ENCODE data around the gene PLOD3.

Gene PLOD3

GRCh38 chr7:101241443-101242349, 24.3 kb upstream of the PLOD3 start:
- no peaks in the 10 kb centered on the region for H3K9me3 Mint-ChIP-seq
- no peak overlapping the region for H3K27ac Mint-ChIP-seq
- H3K36me3 Mint-ChIP-seq (ENCODE audit: low read depth), result peaks cover 16% of the 10 kb centered on the region
- H3K4me3 Mint-ChIP-seq, result no peak overlapping the region
- H3K4me1 Mint-ChIP-seq (ENCODE audit: low read depth), result peaks cover 20% of the 10 kb centered on the region
- DNase-seq (ENCODE audit: low spot score), result no peak
- H3K27me3 Mint-ChIP-seq (ENCODE audit: low read depth), result no peaks in the 10 kb centered on the region

DNA sequence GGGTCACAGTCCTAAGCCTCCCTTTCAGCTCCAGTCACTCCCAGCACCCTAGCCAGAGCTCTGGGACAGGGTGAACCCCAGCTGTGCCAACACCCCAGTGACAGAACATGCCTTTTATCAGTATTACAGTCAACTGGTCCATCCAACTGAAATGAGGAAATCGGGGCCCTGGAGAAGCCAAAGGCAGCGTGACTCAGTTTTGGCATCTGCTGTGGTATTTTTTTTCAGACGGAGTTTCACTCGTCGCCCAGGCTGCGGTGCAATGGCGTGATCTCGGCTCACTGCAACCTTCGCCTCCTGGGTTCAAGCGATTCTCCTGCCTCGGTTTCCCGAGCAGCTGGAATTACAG, 23.6 kb upstream of the PLOD3 start:
- DNase-seq (ENCODE audit: low spot score), result no peak
- peak overlapping the region; percentile 52 for H3K27ac Mint-ChIP-seq

DNA sequence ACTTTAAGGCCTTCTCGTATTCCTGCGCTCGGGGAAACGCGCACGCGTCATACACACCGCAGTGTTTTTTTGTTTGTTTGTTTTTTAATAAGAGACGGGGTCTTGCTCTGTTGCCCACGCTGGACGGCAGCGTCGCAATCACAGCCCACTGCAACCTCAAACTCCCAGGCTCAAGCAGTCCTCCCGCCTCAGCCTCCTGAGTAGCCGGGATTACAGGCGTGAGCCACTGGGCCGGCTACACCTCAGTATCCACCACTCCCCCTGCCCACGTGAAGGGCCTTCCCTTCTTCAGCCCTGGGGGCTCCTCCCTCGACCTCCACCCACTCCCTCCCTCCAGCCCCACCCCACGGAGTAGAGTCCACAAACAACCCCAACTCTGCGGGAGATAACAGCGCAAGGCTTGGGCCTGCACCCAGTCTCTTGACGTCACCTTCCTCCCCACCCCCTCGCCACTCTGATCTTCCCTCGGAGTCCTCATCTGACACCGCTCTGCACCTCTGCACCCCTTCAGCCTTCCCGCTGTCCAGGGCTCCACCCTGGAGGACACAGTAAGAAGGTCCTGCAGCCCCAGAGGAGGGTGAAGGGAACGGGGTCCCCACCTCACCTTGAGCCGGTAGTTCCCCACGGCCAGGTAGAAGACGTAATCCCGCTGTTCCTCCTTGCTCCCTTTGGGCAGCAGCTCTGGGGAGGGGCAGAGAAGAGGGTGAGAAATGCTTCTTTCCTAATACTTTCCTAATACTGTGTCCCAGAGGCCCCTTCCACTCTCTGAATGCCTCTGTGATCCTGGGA, 23.0 kb upstream of the PLOD3 start:
- peaks cover 14% of the 10 kb centered on the region for H3K4me1 Mint-ChIP-seq (ENCODE audit: low read depth)
- no peaks in the 10 kb centered on the region for H3K9me3 Mint-ChIP-seq
- H3K4me3 Mint-ChIP-seq, result no peak overlapping the region
- no peaks in the 10 kb centered on the region for H3K27me3 Mint-ChIP-seq (ENCODE audit: low read depth)
- peak overlapping the region; percentile 52 for H3K27ac Mint-ChIP-seq
- DNase-seq (ENCODE audit: low spot score), result no peak
- peaks cover 12% of the 10 kb centered on the region for H3K36me3 Mint-ChIP-seq (ENCODE audit: low read depth)

More for the DNA sequence above, 23.6 kb upstream of the PLOD3 start:
- H3K9me3 Mint-ChIP-seq, result no peaks in the 10 kb centered on the region
- peaks cover 16% of the 10 kb centered on the region for H3K36me3 Mint-ChIP-seq (ENCODE audit: low read depth)
- H3K4me1 Mint-ChIP-seq (ENCODE audit: low read depth), result peaks cover 20% of the 10 kb centered on the region
- H3K4me3 Mint-ChIP-seq, result no peak overlapping the region
- no peaks in the 10 kb centered on the region for H3K27me3 Mint-ChIP-seq (ENCODE audit: low read depth)

GRCh38 chr7:101239951-101240220, 22.5 kb upstream of the PLOD3 start:
- Mint-ChIP-seq H3K9me3 (no peaks in the 10 kb centered on the region), H3K27ac (no peak overlapping the region), H3K36me3 (ENCODE audit: low read depth) (peaks cover 7% of the 10 kb centered on the region), H3K4me1 (ENCODE audit: low read depth) (peaks cover 10% of the 10 kb centered on the region), H3K27me3 (ENCODE audit: low read depth) (no peaks in the 10 kb centered on the region), H3K4me3 (no peak overlapping the region)
- no peak for DNase-seq (ENCODE audit: low spot score)

DNA sequence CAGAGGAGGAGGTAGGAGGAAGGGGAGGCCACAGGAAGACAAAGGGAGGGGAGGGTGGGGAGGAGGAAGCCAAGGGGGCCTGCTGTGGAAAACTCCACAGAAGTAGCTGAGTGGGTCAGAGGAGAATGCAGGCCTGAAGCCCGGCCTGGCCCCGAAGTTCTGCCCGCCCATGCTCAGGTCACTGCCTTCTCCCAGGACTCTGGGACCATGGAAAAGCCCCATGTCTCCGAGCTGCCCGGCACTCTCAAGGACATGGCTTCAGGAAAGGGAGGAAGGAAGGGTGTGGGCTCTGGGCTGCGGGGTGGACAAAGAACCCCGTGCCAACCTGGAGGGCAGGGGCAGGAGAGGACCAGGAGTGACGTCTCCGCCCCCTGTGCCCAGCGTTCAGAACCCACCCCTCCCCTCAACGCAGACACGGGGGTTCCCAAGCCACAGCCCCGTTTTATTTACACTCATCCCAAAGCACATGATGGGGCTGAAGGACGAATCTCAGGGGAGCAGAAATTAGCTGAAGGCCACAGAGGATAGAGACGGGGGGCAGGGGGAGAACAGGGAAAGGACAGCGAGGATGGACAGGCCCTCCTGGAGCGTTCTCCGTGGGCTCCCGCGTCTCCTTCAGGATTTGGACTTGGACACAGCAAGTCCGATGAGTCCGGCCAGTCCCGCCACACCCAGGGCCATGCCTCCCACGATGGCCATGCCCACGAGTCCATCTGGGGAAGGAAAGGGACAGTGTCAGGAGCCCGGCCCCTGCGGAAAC, 22.0 kb upstream of the PLOD3 start:
- no peak for DNase-seq (ENCODE audit: low spot score)

GRCh38 chr7:101238226-101239182, 21.1 kb upstream of the PLOD3 start:
- H3K36me3 Mint-ChIP-seq (ENCODE audit: low read depth), result peaks cover 6% of the 10 kb centered on the region
- no peak for DNase-seq (ENCODE audit: low spot score)
- peaks cover 5% of the 10 kb centered on the region for H3K4me1 Mint-ChIP-seq (ENCODE audit: low read depth)
- H3K4me3 Mint-ChIP-seq, result no peak overlapping the region
- H3K27me3 Mint-ChIP-seq (ENCODE audit: low read depth), result no peaks in the 10 kb centered on the region
- H3K27ac Mint-ChIP-seq, result no peak overlapping the region
- no peaks in the 10 kb centered on the region for H3K9me3 Mint-ChIP-seq

More for the DNA sequence above, 22.0 kb upstream of the PLOD3 start:
- Mint-ChIP-seq H3K4me3 (no peak overlapping the region), H3K36me3 (ENCODE audit: low read depth) (peaks cover 6% of the 10 kb centered on the region), H3K9me3 (no peaks in the 10 kb centered on the region), H3K4me1 (ENCODE audit: low read depth) (peaks cover 10% of the 10 kb centered on the region), H3K27me3 (ENCODE audit: low read depth) (no peaks in the 10 kb centered on the region), H3K27ac (no peak overlapping the region)

DNA sequence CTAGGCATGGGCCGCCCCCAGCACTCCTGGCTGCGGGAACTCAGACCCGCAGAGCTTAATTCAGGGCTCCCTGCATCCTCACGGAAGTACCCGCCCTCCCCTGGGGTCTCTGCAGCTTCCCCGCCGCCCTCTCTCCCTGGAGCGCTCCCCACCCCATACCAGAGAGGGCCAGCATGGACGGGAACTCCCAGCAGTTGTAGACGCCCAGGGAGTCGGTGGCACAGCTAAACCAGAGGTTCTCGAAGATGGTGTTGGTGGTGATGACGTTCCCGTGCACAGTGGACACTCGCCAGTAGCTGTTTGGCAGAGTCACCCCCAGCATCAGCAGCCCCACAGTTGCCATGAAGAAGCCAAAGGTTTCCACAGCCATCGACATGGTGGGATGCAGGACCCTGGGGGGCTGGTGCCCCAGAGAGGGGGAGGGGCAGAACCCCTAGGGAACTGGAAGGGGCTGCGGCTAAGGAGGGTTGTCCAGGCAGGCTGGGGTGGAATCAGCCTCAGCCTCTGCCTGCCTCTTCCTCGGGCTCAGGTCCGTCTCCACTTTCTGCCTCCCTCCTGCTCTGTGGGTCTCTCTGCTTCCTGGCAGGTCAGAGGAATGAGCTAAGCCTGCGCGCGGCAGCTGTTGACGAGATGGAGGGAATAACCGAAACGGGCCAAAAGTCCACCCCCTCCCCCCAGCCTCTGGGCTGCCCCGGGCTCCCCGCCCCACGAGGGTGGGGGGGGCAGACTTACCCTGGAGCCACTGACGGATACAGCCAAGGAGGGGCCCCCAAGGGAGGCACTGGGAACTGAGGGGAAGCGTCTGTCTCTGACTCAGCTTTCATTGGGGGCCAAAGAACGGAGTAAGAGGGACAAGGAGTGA, 20.1 kb upstream of the PLOD3 start, which contains the start of gene CLDN15:
TSS of gene CLDN15 (minus strand) at position 597 of the 862 bp plus-strand sequence. CDS start at position 376, 221 bp downstream.
- Mint-ChIP-seq H3K9me3 (no peaks in the 10 kb centered on the region), H3K4me1 (ENCODE audit: low read depth) (no peaks in the 10 kb centered on the region), H3K27ac (no peak within 1 kb of the TSS), H3K27me3 (ENCODE audit: low read depth) (no peaks in the 10 kb centered on the region), H3K36me3 (ENCODE audit: low read depth) (peaks cover 6% of the 10 kb centered on the region), H3K4me3 (no peak within 1 kb of the TSS)
- no peak for DNase-seq (ENCODE audit: low spot score)

- Mint-ChIP-seq H3K36me3 (ENCODE audit: low read depth) (peaks cover 6% of the 10 kb centered on the region), H3K9me3 (no peaks in the 10 kb centered on the region), H3K27me3 (ENCODE audit: low read depth) (no peaks in the 10 kb centered on the region), H3K4me1 (ENCODE audit: low read depth) (no peaks in the 10 kb centered on the region), H3K4me3 (no peak overlapping the region), H3K27ac (no peak overlapping the region)
- no peak for DNase-seq (ENCODE audit: low spot score)
Measured at GRCh38 chr7:101236292-101236835, 19.0 kb upstream of the PLOD3 start.

DNA sequence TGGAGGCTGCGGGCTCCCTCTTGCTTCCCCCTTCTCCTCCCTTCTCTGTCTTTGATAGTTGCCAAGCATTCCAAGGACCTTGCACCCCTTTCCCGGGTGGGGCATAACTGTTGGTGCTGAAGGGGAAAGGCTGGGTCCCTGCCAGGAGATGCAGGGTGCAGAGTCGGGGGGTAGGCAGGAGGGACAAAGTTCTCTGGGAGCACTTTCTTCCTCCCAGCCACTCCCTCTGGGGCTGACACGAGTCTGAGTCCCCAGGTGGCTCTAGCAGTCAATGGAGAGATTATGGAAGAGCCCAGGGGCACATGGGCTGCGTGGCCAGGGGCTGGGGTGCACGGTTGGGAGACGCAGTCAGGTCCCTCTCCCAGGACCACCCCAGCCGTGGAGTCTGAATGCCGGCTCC, 18.1 kb upstream of the PLOD3 start:
- Mint-ChIP-seq H3K36me3 (ENCODE audit: low read depth) (peaks cover 7% of the 10 kb centered on the region), H3K9me3 (no peaks in the 10 kb centered on the region), H3K27me3 (ENCODE audit: low read depth) (no peaks in the 10 kb centered on the region), H3K4me3 (no peak overlapping the region), H3K27ac (no peak overlapping the region), H3K4me1 (ENCODE audit: low read depth) (peaks cover 2% of the 10 kb centered on the region)
- no peak for DNase-seq (ENCODE audit: low spot score)

- Mint-ChIP-seq H3K4me3 (no peak overlapping the region), H3K36me3 (ENCODE audit: low read depth) (peaks cover 9% of the 10 kb centered on the region), H3K27me3 (ENCODE audit: low read depth) (no peaks in the 10 kb centered on the region), H3K27ac (no peak overlapping the region), H3K4me1 (ENCODE audit: low read depth) (peaks cover 3% of the 10 kb centered on the region), H3K9me3 (no peaks in the 10 kb centered on the region)
- no peak for DNase-seq (ENCODE audit: low spot score)
Measured at GRCh38 chr7:101235050-101235449, 17.7 kb upstream of the PLOD3 start.

- peaks cover 3% of the 10 kb centered on the region for H3K4me1 Mint-ChIP-seq (ENCODE audit: low read depth)
- no peak overlapping the region for H3K4me3 Mint-ChIP-seq
- no peaks in the 10 kb centered on the region for H3K9me3 Mint-ChIP-seq
- DNase-seq (ENCODE audit: low spot score), result no peak
- H3K27me3 Mint-ChIP-seq (ENCODE audit: low read depth), result no peaks in the 10 kb centered on the region
- H3K27ac Mint-ChIP-seq, result no peak overlapping the region
- H3K36me3 Mint-ChIP-seq (ENCODE audit: low read depth), result peaks cover 11% of the 10 kb centered on the region
Measured at GRCh38 chr7:101234636-101235035, 17.3 kb upstream of the PLOD3 start.

- peaks cover 3% of the 10 kb centered on the region for H3K4me1 Mint-ChIP-seq (ENCODE audit: low read depth)
- H3K4me3 Mint-ChIP-seq, result no peak overlapping the region
- no peak overlapping the region for H3K27ac Mint-ChIP-seq
- H3K36me3 Mint-ChIP-seq (ENCODE audit: low read depth), result peaks cover 11% of the 10 kb centered on the region
- no peaks in the 10 kb centered on the region for H3K9me3 Mint-ChIP-seq
- no peak for DNase-seq (ENCODE audit: low spot score)
- H3K27me3 Mint-ChIP-seq (ENCODE audit: low read depth), result no peaks in the 10 kb centered on the region
Measured at GRCh38 chr7:101233907-101234547, 16.6 kb upstream of the PLOD3 start.

Data from T-helper 2 cell treated with Interferon-gamma antibody and Interleukin-4, amounts not matched to agents 5 μg/mL and 100 μg/mL, for 36 hours (primary cell).